Liver (tissue), 3 donors: Measurements from ENCODE around the gene ROMO1.

Source experiments
- ATF3 ChIP-seq: IDR thresholded peaks from 2 replicates; pipeline ENCODE4 v1.6.1; 2016; ENCODE audit warnings: antibody characterized with exemption
- CTCF ChIP-seq: fragments of 150-350 bp; IDR thresholded peaks from 2 replicates; pipeline ENCODE4 v1.5.1; 2017; ENCODE audit warnings: improper control_type of control experiment, low read depth, low read length; ENCODE audit not compliant: missing input control
- GABPA ChIP-seq, 2 donors: IDR thresholded peaks in 1 of 2; conservative IDR thresholded peaks in 1 of 2; 2 replicates each; pipeline ENCODE4 v1.6.1; 2016; ENCODE audit warnings: antibody characterized with exemption in 2 of 2, mild to moderate bottlenecking in 1 of 2, moderate library complexity in 1 of 2
- HNF4A ChIP-seq, 2 donors: conservative IDR thresholded peaks; 2 replicates each; pipeline ENCODE4 v1.6.1; 2016; ENCODE audit warnings: antibody characterized with exemption in 2 of 2, mild to moderate bottlenecking in 2 of 2
- JUND ChIP-seq, 2 donors: IDR thresholded peaks; 2 replicates each; pipeline ENCODE4 v1.6.1; 2016; ENCODE audit warnings: antibody characterized with exemption in 2 of 2
- MAX ChIP-seq: IDR thresholded peaks from 2 replicates; pipeline ENCODE4 v1.6.1; 2016; ENCODE audit warnings: antibody characterized with exemption
- RAD21 ChIP-seq, 2 donors: IDR thresholded peaks; 2 replicates each; pipeline ENCODE4 v1.6.1; 2016; ENCODE audit warnings: antibody characterized with exemption in 2 of 2, mild to moderate bottlenecking in 2 of 2
- REST ChIP-seq: IDR thresholded peaks from 2 replicates; pipeline ENCODE4 v1.6.1; 2016; ENCODE audit warnings: antibody characterized with exemption, mild to moderate bottlenecking
- RXRA ChIP-seq, 2 donors: IDR thresholded peaks; 2 replicates each; pipeline ENCODE4 v1.6.1; 2017 to 2018; ENCODE audit warnings: antibody characterized with exemption in 2 of 2, mild to moderate bottlenecking in 1 of 2
- SP1 ChIP-seq: IDR thresholded peaks from 2 replicates; pipeline ENCODE4 v1.6.1; 2018; ENCODE audit warnings: antibody characterized with exemption, mild to moderate bottlenecking
- TAF1 ChIP-seq: conservative IDR thresholded peaks from 2 replicates; pipeline ENCODE4 v1.6.1; 2016; ENCODE audit warnings: antibody characterized with exemption, mild to moderate bottlenecking
- YY1 ChIP-seq: IDR thresholded peaks from 2 replicates; pipeline ENCODE4 v1.6.1; 2016; ENCODE audit warnings: antibody characterized with exemption, mild to moderate bottlenecking
- donor health status: healthy.
- donor health status: healthy.

GRCh38 chr20:35660122-35660937 is 38.9 kb upstream of the ROMO1 start:
- no peak for TF ChIP-seq ATF3
- no peak for TF ChIP-seq RAD21 (IDR thresholded peaks at IDR 0.05)
- no peak for TF ChIP-seq CTCF
- TF ChIP-seq YY1, result no peak
- TF ChIP-seq MAX, result no peak
- TF ChIP-seq REST, result no peak
- no peak for TF ChIP-seq TAF1
- no peak for TF ChIP-seq RXRA (IDR thresholded peaks at IDR 0.05)
- no peak for TF ChIP-seq SP1
- no peak for TF ChIP-seq HNF4A (conservative IDR thresholded peaks at IDR 0.05)
- TF ChIP-seq GABPA (IDR thresholded peaks at IDR 0.05 in 1 of 2, conservative IDR thresholded peaks at IDR 0.05 in 1 of 2), result no peak
- TF ChIP-seq JUND (IDR thresholded peaks at IDR 0.05), result no peak
